B cell (primary cell): ENCODE results near the gene YWHAG. TPM values are rescaled to one million over a fixed set of nuclear protein-coding genes. Genes with fewer than 3 reads are reported as not detected.

Experiments used
- ATAC-seq: fragments of 200-7000 bp; cut with Tn5 transposase; one replicate; pipeline ENCODE4 v1.10.0; 2021; ENCODE audit warnings: low read depth, mild to moderate bottlenecking, moderate number of reproducible peaks, moderate library complexity
- CTCF ChIA-PET: fragments of 350-600 bp; sonication (Branson Sonifier 250); formaldehyde crosslinking; loops from one replicate; lab custom pipeline; 2021; ENCODE audit warnings: antibody characterized with exemption, inconsistent platforms; lab: Charles Lee
- POLR2A ChIA-PET: fragments of 350-600 bp; sonication (Branson Sonifier 250); formaldehyde crosslinking; loops from one replicate; lab custom pipeline; 2021; ENCODE audit warnings: antibody characterized with exemption; lab: Charles Lee
- DNase-seq: peaks from one replicate; pipeline ENCODE4 v3.0.0; 2013
- H2AFZ ChIP-seq: 2 replicates; pipeline ENCODE4 v1.6.1; 2012; ENCODE audit warnings: mild to moderate bottlenecking, low read depth, low read length; ENCODE audit not compliant: insufficient read depth, poor library complexity, severe bottlenecking
- H3K27ac ChIP-seq, 2 donors: 1 replicate in 1 of 2; 2 replicates in 1 of 2; pipeline ENCODE4 v1.5.1; 2012 to 2013; ENCODE audit warnings: low read length in 2 of 2, mild to moderate bottlenecking in 2 of 2, moderate library complexity in 1 of 2
- H3K27me3 ChIP-seq, 4 experiments: fragments of 200-600 bp in 1 of 4; sonication (generic) in 1 of 4; replicated peaks in 1 of 4; 1 replicate in 2 of 4; 2 replicates in 2 of 4; pipeline versions ENCODE4 v1.6.1 to v1.7.0; 2013 to 2016; ENCODE audit warnings: low read length in 3 of 4, mild to moderate bottlenecking in 2 of 4, mixed read lengths in 1 of 4, moderate library complexity in 1 of 4; ENCODE audit not compliant: insufficient read depth in 4 of 4, control insufficient read depth in 3 of 4; ENCODE audit errors: control extremely low read depth in 1 of 4
- H3K36me3 ChIP-seq, 2 experiments: replicated peaks in 1 of 2; 1 replicate in 1 of 2; 2 replicates in 1 of 2; pipeline versions ENCODE4 v1.6.1 to v1.7.1; 2013; ENCODE audit warnings: low read length in 1 of 2; ENCODE audit not compliant: insufficient read depth in 2 of 2, control insufficient read depth in 1 of 2; ENCODE audit errors: control extremely low read depth in 1 of 2, extremely low read depth in 1 of 2
- H3K4me1 ChIP-seq, 2 donors: fragments of 200-600 bp in 1 of 2; sonication (generic) in 1 of 2; 1 replicate in 1 of 2; 2 replicates in 1 of 2; pipeline versions ENCODE4 v1.5.1 to v1.6.1; 2013 to 2017; ENCODE audit warnings: low read length in 2 of 2; ENCODE audit not compliant: control insufficient read depth in 2 of 2, insufficient read depth in 2 of 2
- H3K4me2 ChIP-seq: replicated peaks from 2 replicates; pipeline ENCODE3; 2012; ENCODE audit warnings: mild to moderate bottlenecking, low read depth, low read length; ENCODE audit not compliant: poor library complexity, severe bottlenecking
- H3K4me3 ChIP-seq, 5 experiments: fragments of 200-600 bp in 1 of 5; sonication (generic) in 1 of 5; 1 replicate in 3 of 5; 2 replicates in 2 of 5; pipeline versions ENCODE4 v1.5.1 to v1.7.0; 2011 to 2016; ENCODE audit warnings: low read length in 4 of 5, mild to moderate bottlenecking in 4 of 5, low read depth in 2 of 5, control low read depth in 1 of 5, moderate library complexity in 1 of 5; ENCODE audit not compliant: insufficient read depth in 1 of 5; ENCODE audit errors: control extremely low read depth in 1 of 5, extremely low read depth in 1 of 5
- H3K79me2 ChIP-seq: fragments of 200-600 bp; sonication (generic); one replicate; pipeline ENCODE4 v1.6.0; 2016; ENCODE audit warnings: low read length; ENCODE audit not compliant: control insufficient read depth, insufficient read depth
- H3K9ac ChIP-seq: fragments of 200-600 bp; sonication (generic); 2 replicates; pipeline ENCODE4 v1.6.1; 2017; ENCODE audit warnings: mild to moderate bottlenecking, low read length, moderate library complexity
- H3K9me3 ChIP-seq, 3 donors: one replicate each; pipeline versions ENCODE4 v1.6.1 to v1.7.1; 2013; ENCODE audit warnings: low read length in 2 of 3; ENCODE audit not compliant: control insufficient read depth in 2 of 3, insufficient read depth in 1 of 3; ENCODE audit errors: control extremely low read depth in 1 of 3
- H4K20me1 ChIP-seq: 2 replicates; pipeline ENCODE4 v1.6.0; 2012; ENCODE audit warnings: mild to moderate bottlenecking, low read length; ENCODE audit not compliant: insufficient read depth, control insufficient read depth, poor library complexity, severe bottlenecking
- H3K27ac Mint-ChIP-seq: one replicate; pipeline ENCODE4 v1.8.0; 2021; ENCODE audit warnings: mixed read lengths
- H3K27me3 Mint-ChIP-seq: one replicate; pipeline ENCODE4 v1.8.0; 2021; ENCODE audit warnings: mixed read lengths
- H3K4me1 Mint-ChIP-seq: one replicate; pipeline ENCODE4 v1.8.0; 2021; ENCODE audit warnings: mixed read lengths
- H3K4me3 Mint-ChIP-seq: one replicate; pipeline ENCODE4 v1.8.0; 2021; ENCODE audit warnings: mixed read lengths
- H3K9me3 Mint-ChIP-seq: one replicate; pipeline ENCODE4 v1.8.0; 2022; ENCODE audit warnings: mixed read lengths; ENCODE audit not compliant: insufficient read depth
- CTCF ChIP-seq: fragments of 200-600 bp; IDR thresholded peaks from one replicate; pipeline ENCODE4 v1.8.0; 2022; ENCODE audit warnings: antibody characterized with exemption, mild to moderate bottlenecking
- EZH2 ChIP-seq: IDR thresholded peaks from 2 replicates; pipeline ENCODE4 v1.6.1; 2012; ENCODE audit warnings: borderline replicate concordance, low read depth, mild to moderate bottlenecking, moderate library complexity, low read length; ENCODE audit not compliant: insufficient read depth, poor library complexity, severe bottlenecking
- WGBS: methylation state at CpG from one replicate; pipeline ENCODE4 v1.1.5; 2013; ENCODE audit warnings: missing lambda C conversion rate; ENCODE audit not compliant: insufficient coverage; 5-methylcytosine and 5-hydroxymethylcytosine counted together
- intact Hi-C: fragments of 100-400 bp; cut with micrococcal nuclease; formaldehyde crosslinking; loops from one replicate; pipeline ENCODE4 v1.10.0; 2022
- polyA plus RNA-seq: library from polyadenylated mRNA; depleted of rRNA; stranded (reverse); fragments of >200 nt; gene quantifications from 2 replicates; pipeline ENCODE4 v1.2.3, GENCODE V29; 2012
- total RNA-seq, 2 donors: library from RNA; stranded (reverse); fragments of 120-200 nt in 1 of 2; gene quantifications; 1 replicate in 1 of 2; 2 replicates in 1 of 2; pipeline versions ENCODE4 v1.2.3 to v1.2.4, GENCODE V29; 2013 to 2022

Gene YWHAG
- total and polyA plus RNA-seq, 2 donors (not counting 1 experiment from before 2014, with no cell fraction given), result 6.6 to 51.6 TPM

- peak overlapping the region; percentile 94 for H3K4me3 Mint-ChIP-seq
- no peaks in the 10 kb centered on the region for H3K27me3 Mint-ChIP-seq
Observed at GRCh38 chr7:76304888-76305375, 53.9 kb downstream of the YWHAG start.

More at GRCh38 chr7:76304888-76305375, 53.9 kb downstream of the YWHAG start:
- Histone ChIP-seq H3K9me3 (peaks cover 0 to 10% (median 0%) of the 10 kb centered on the region in 3 donors), H3K27me3 (no peaks in the 10 kb centered on the region), H4K20me1 (no peaks in the 10 kb centered on the region), H3K9ac (no peak overlapping the region), H3K4me2 (no peak overlapping the region), H3K36me3 (no peaks in the 10 kb centered on the region), H3K27ac (no peak overlapping the region), H3K4me3 (no peak overlapping the region), H3K4me1 (peaks cover 10 to 21% of the 10 kb centered on the region in 2 donors), H2AFZ (no peak overlapping the region), H3K79me2 (no peaks in the 10 kb centered on the region)
- 97% methylated on average over 10 of the region's 10 CpGs for WGBS
- intact Hi-C loops, result no loop called here
- ATAC-seq (no peak), DNase-seq (no peak)
- Mint-ChIP-seq H3K4me1 (peaks cover 15% of the 10 kb centered on the region), H3K9me3 (no peaks in the 10 kb centered on the region), H3K27ac (no peak overlapping the region)
- ChIA-PET CTCF (interaction anchor here (1.3 to 5.5 kb wide), 4 partner anchors 9 to 129 kb away, joined by 3 to 31 read pairs (median 7); no protein-coding TSS in a partner anchor), POLR2A (interaction anchor here (0.7 kb wide), 1 partner anchor 65 kb away, joined by 4 read pairs; no protein-coding TSS in a partner anchor)
- TF ChIP-seq EZH2 (no peak), CTCF (no peak)
